PFSK-1 (cell line): ENCODE measurements around the gene TTC6.

Experiments
- POLR2AphosphoS5 ChIP-seq: IDR thresholded peaks from 2 replicates; pipeline ENCODE4 v1.6.1; 2012; ENCODE audit warnings: low read depth, mild to moderate bottlenecking, control low read depth, low read length, moderate library complexity
- REST ChIP-seq, 2 experiments: IDR thresholded peaks; 2 replicates each; pipeline versions ENCODE4 v1.6.1 to v1.8.0; 2011 to 2012; ENCODE audit warnings: low read depth in 2 of 2, low read length in 2 of 2, control low read depth in 1 of 2, inconsistent platforms in 1 of 2, mild to moderate bottlenecking in 1 of 2, moderate library complexity in 1 of 2; ENCODE audit not compliant: insufficient read depth in 1 of 2

DNA sequence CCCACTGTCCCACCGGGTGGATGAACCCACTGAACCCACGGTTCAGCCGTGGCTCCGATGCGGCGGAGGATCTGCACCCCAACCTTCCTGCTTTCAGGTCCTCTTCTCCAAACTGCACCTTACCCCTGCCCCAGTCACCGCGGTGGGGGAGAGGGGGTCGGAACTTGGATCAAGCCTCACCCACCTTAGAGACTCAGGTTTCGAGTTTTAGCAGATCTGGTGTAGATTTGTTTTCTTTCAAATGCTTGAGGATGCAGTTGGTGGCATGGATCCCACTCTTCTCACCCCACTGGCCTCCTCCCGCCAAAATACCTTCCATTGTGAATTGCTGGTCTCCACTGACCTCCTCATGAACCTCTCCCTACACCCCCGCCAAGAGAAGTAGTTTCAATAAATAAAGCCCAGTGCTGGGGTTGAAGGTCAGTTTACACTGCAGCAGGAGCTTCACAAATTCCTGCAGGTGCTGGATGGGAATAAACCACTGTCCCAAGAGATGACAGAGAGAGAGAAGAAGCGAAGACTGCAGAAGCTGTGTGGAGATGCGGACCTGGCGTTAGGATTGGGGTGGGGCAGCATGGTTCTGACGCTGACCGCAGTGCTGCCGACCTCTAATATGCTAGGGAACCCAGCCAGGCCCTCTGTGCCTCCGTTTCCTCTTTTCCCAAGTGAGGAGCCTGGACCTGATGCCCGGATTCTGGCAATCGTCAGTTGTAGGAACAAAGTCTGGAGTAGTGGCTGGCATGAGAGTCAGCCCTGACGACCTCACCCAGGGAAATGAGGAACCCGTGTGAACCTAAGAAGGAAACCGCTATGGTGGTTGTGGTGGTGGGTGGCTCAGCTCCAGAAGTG, 7.4 kb downstream of the TTC6 start:
- TF ChIP-seq REST (IDR thresholded peaks at IDR 0.05; ENCODE audit: insufficient read depth in 1 of 2, low read depth in 2 of 2, low read length in 2 of 2) (no peak), POLR2AphosphoS5 (no peak)
